ENCODE measurements around the gene FFAR3. TPM values are rescaled to one million over a fixed set of nuclear protein-coding genes. Genes with fewer than 3 reads are reported as not detected.

The FFAR3 gene
- total RNA-seq, 1 donor from 2014 or later, result not detected

DNA sequence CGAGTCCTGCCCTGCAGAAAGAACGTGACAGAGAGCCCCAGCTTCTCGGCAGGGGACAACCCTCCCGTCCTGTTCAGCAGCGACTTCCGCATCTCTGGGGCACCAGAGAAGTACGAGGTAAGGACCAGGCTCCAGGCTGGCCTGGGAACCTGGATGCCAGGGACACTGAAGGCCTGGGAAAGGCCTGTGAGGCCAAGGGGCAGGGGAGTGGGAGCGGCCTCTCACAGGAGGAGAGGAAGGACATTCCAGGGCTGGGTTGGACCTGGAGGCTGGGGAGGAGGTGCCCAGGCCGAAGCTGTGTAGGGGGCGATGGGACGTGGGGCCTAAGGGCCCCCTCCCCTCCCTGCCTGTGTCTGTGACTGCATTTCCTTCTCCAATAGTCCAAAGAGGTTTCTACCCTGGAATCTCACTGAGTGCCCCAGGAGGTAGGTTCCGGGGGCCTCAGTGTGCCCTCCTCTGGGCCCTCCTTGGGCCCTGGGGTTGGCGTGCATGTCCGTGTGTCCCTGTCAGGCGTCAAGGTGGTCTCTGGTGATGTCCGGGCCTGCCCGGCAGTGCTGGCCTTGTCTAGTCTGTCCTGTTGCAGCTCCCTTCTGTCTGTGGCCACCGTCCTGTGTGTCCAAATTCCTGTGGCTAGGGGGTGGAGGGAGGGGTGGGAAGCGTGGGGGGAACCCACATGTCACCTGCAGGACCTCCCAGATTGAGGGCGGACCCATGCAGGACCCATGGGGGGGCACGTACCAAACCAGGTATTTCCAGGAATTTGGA, 46.2 kb upstream of the FFAR3 start:
- Histone ChIP-seq H3K36me3 (ENCODE audit: control insufficient read depth, insufficient read depth, low read length) (no peaks in the 10 kb centered on the region), H3K27me3 (ENCODE audit: control insufficient read depth, insufficient read depth, low read length) (no peaks in the 10 kb centered on the region), H3K4me3 (ENCODE audit: low read depth, low read length) (no peak overlapping the region)
- FAIRE-seq, result no peak
- TF ChIP-seq, protein P1, sequence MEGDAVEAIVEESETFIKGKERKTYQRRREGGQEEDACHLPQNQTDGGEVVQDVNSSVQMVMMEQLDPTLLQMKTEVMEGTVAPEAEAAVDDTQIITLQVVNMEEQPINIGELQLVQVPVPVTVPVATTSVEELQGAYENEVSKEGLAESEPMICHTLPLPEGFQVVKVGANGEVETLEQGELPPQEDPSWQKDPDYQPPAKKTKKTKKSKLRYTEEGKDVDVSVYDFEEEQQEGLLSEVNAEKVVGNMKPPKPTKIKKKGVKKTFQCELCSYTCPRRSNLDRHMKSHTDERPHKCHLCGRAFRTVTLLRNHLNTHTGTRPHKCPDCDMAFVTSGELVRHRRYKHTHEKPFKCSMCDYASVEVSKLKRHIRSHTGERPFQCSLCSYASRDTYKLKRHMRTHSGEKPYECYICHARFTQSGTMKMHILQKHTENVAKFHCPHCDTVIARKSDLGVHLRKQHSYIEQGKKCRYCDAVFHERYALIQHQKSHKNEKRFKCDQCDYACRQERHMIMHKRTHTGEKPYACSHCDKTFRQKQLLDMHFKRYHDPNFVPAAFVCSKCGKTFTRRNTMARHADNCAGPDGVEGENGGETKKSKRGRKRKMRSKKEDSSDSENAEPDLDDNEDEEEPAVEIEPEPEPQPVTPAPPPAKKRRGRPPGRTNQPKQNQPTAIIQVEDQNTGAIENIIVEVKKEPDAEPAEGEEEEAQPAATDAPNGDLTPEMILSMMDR (IDR thresholded peaks at IDR 0.05; ENCODE audit: insufficient read depth, low read length, severe bottlenecking), result no peak
- no peak for DNase-seq (ENCODE audit: low read depth)

DNA sequence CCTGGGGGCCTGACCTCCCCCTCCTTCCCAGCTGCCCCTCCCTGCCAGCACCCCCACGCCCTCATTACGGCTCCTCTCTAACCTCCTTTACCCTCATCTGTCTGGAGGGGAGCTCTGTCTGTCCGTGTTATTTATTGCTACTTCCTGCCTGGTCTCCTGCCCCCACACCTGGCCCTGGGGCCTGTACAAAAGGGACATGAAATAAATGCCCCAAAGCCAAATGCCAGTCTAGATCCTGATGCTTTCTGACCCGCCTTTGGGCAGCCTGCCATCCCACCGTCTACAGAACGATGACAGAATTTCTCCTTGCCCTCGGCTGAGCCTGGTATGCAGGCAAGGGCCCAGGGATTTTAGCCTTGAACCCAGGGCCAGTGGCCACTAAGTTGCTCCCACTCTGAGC, 44.7 kb upstream of the FFAR3 start:
- Histone ChIP-seq H3K36me3 (ENCODE audit: control insufficient read depth, insufficient read depth, low read length) (no peaks in the 10 kb centered on the region), H3K4me3 (ENCODE audit: low read depth, low read length) (no peak overlapping the region), H3K27me3 (ENCODE audit: control insufficient read depth, insufficient read depth, low read length) (no peaks in the 10 kb centered on the region)
- TF ChIP-seq, protein P1 (IDR thresholded peaks at IDR 0.05; ENCODE audit: insufficient read depth, low read length, severe bottlenecking), result no peak
- DNase-seq (ENCODE audit: low read depth), result no peak
- no peak for FAIRE-seq

DNA sequence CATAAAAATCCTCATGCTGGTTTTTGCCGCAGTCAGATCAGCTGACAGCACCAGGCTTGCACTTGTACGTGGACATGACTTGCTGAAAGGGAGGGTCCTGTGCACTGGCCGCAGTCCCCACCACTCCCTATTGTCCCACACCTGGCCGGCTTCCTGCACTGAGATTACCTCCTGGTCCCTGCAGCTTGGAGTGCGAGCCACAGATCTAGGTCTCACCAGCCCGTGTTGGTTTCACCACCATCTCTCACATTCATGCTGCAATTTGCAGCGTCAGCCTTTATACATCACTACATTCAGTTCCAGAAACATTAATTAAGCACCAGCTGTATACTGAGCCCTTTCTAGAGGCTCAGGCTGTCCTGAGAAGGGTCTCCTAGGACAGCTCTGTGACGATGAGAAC, 44.2 kb upstream of the FFAR3 start:
- DNase-seq (ENCODE audit: low read depth), result no peak
- Histone ChIP-seq H3K4me3 (ENCODE audit: low read depth, low read length) (no peak overlapping the region), H3K36me3 (ENCODE audit: control insufficient read depth, insufficient read depth, low read length) (no peaks in the 10 kb centered on the region), H3K27me3 (ENCODE audit: control insufficient read depth, insufficient read depth, low read length) (no peaks in the 10 kb centered on the region)
- TF ChIP-seq, protein P1 (IDR thresholded peaks at IDR 0.05; ENCODE audit: insufficient read depth, low read length, severe bottlenecking), result no peak
- FAIRE-seq, result no peak

DNA sequence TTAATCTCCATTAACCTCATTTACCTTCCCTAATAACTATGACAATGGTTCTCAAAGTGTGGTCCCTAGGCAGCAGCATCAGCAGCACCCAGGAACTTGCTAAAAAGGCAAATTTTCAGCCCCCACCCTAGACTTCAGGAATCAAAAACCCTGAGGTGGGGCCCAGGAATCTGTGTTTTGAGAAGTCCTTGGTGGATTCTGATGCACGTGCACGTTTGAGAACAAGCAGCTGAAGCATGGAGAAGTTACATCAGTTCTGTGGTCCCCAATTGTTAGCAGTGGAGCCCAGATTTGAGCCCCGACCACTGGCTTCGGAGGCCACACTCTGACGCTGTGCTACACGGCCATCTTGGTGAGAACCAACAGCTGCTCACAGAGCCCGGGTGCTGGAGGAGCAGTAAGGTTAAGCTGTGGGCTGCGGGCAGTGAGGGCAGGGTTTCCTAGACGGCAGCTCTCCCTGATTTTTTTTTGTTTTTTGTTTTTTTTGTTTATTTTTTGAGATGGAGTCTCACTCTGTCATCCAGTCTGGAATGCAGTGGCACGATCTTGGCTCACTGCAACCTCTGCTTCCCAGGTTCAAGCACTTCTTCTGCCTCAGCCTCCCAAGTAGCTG, 43.3 kb upstream of the FFAR3 start:
- TF ChIP-seq, protein P1 (IDR thresholded peaks at IDR 0.05; ENCODE audit: insufficient read depth, low read length, severe bottlenecking), result no peak
- Histone ChIP-seq H3K36me3 (ENCODE audit: control insufficient read depth, insufficient read depth, low read length) (no peaks in the 10 kb centered on the region), H3K4me3 (ENCODE audit: low read depth, low read length) (no peak overlapping the region), H3K27me3 (ENCODE audit: control insufficient read depth, insufficient read depth, low read length) (no peaks in the 10 kb centered on the region)
- DNase-seq (ENCODE audit: low read depth), result no peak
- no peak for FAIRE-seq

DNA sequence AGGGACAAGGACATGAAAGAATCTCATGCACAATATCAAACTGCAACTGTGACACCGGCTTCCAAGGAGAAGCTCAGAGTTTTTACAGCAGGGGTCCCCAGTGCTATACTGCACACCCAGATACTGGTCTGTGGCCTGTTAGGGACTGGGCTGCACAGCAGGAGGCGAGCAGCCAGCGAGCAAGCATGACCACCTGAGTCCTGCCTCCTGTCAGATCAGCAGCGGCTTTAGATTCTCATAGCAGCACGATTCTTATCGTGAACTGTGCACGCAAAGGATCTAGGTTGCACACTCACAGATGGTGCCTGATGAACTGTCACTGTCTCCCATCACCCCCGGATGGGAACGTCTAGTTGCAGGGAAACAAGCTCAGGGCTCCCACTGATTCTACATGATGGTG, 42.4 kb upstream of the FFAR3 start:
- Histone ChIP-seq H3K4me3 (ENCODE audit: low read depth, low read length) (no peak overlapping the region), H3K27me3 (ENCODE audit: control insufficient read depth, insufficient read depth, low read length) (peaks cover 2% of the 10 kb centered on the region), H3K36me3 (ENCODE audit: control insufficient read depth, insufficient read depth, low read length) (no peaks in the 10 kb centered on the region)
- DNase-seq (ENCODE audit: low read depth), result no peak
- TF ChIP-seq, protein P1 (IDR thresholded peaks at IDR 0.05; ENCODE audit: insufficient read depth, low read length, severe bottlenecking), result no peak
- FAIRE-seq, result no peak
